GM21381 (cell line): ENCODE data around the gene IL22RA2.

Source experiments
- ATAC-seq: cut with Tn5 transposase; IDR thresholded peaks from one replicate; pipeline ENCODE4 v1.9.1; 2021; ENCODE audit warnings: mild to moderate bottlenecking, moderate library complexity; ENCODE audit not compliant: unreplicated experiment

The IL22RA2 gene

GRCh38 chr6:137097526-137097925, 75.9 kb downstream of the IL22RA2 start:
- ATAC-seq = no peak

GRCh38 chr6:137097057-137097456, 76.4 kb downstream of the IL22RA2 start:
- no peak for ATAC-seq

- peak; percentile 66 for ATAC-seq
These were observed 77.7 kb downstream of the IL22RA2 start for GRCh38 chr6:137095651-137096238.

GRCh38 chr6:137095093-137095492, 78.4 kb downstream of the IL22RA2 start:
- no peak for ATAC-seq

GRCh38 chr6:137094411-137095008, 78.9 kb downstream of the IL22RA2 start:
- no peak for ATAC-seq
